OCI-LY7 (cell line): Measurements from ENCODE around the gene AADACL4. TPM values are rescaled to one million over a fixed set of nuclear protein-coding genes. Genes with fewer than 3 reads are reported as not detected.

Source experiments
- BruUV-seq: library from RNA; stranded (reverse); fragments of 400-500 nt; replicated peaks from 2 replicates; lab custom pipeline; 2021; lab: Mats Ljungman, UMichigan
- CTCF ChIA-PET: fragments of 300-600 bp; sonication (Branson Sonifier 250); formaldehyde crosslinking; loops from one replicate; lab custom pipeline; 2022; ENCODE audit warnings: antibody characterized with exemption; ENCODE audit not compliant: unreplicated experiment; lab: Charles Lee
- POLR2A ChIA-PET: fragments of 300-600 bp; sonication (Branson Sonifier 250); formaldehyde crosslinking; loops from one replicate; lab custom pipeline; 2022; ENCODE audit warnings: antibody characterized with exemption; lab: Charles Lee
- DNase-seq: peaks from one replicate; pipeline ENCODE4 v3.0.0-alpha.2; 2015; ENCODE audit warnings: low spot score
- H2AFZ ChIP-seq: fragments of 200-600 bp; sonication (generic), shearing (Covaris generic); 2 replicates; pipeline ENCODE4 v1.6.1; 2014; ENCODE audit warnings: mild to moderate bottlenecking, antibody characterized with exemption, low read length, moderate library complexity
- H3K27ac ChIP-seq: fragments of 200-600 bp; sonication (generic); 2 replicates; pipeline ENCODE4 v1.5.1; 2014; ENCODE audit warnings: mixed run types, low read depth, mild to moderate bottlenecking, moderate library complexity, low read length, inconsistent platforms; ENCODE audit not compliant: poor library complexity, severe bottlenecking
- H3K36me3 ChIP-seq: fragments of 200-600 bp; sonication (generic); 2 replicates; pipeline ENCODE4 v1.6.1; 2014; ENCODE audit warnings: mild to moderate bottlenecking, antibody characterized with exemption, low read length, moderate library complexity, mixed read lengths; ENCODE audit not compliant: insufficient read depth
- H3K4me1 ChIP-seq: fragments of 200-600 bp; sonication (generic); 2 replicates; pipeline ENCODE4 v1.5.1; 2014; ENCODE audit warnings: mild to moderate bottlenecking, low read length; ENCODE audit not compliant: insufficient read depth, poor library complexity, severe bottlenecking
- H3K4me2 ChIP-seq: fragments of 200-600 bp; sonication (generic); 2 replicates; pipeline ENCODE4 v1.6.1; 2014; ENCODE audit warnings: mild to moderate bottlenecking, low read length
- H3K4me3 ChIP-seq: fragments of 200-600 bp; sonication (generic); 2 replicates; pipeline ENCODE4 v1.5.1; 2014; ENCODE audit warnings: mild to moderate bottlenecking, low read depth, low read length; ENCODE audit not compliant: poor library complexity, severe bottlenecking
- H3K79me2 ChIP-seq: fragments of 200-600 bp; sonication (generic); 2 replicates; pipeline ENCODE4 v1.6.1; 2016; ENCODE audit warnings: low read depth, mild to moderate bottlenecking, low read length, moderate library complexity, mixed read lengths; ENCODE audit not compliant: insufficient read depth
- H3K9me2 ChIP-seq: fragments of 200-600 bp; sonication (generic); 2 replicates; pipeline ENCODE4 v1.6.1; 2016; ENCODE audit warnings: mild to moderate bottlenecking, low read length, mixed read lengths; ENCODE audit not compliant: insufficient read depth
- H3K9me3 ChIP-seq: fragments of 200-600 bp; sonication (generic); 2 replicates; pipeline ENCODE4 v1.6.1; 2014; ENCODE audit warnings: mild to moderate bottlenecking, mixed run types, low read length, mixed read lengths
- H4K20me1 ChIP-seq: fragments of 200-600 bp; sonication (generic); 2 replicates; pipeline ENCODE4 v1.6.1; 2014; ENCODE audit warnings: mild to moderate bottlenecking, antibody characterized with exemption, low read length, moderate library complexity, mixed read lengths; ENCODE audit not compliant: insufficient read depth
- EZH2phosphoT487 ChIP-seq: fragments of 200-600 bp; sonication (generic); IDR thresholded peaks from 2 replicates; pipeline ENCODE4 v1.6.1; 2018; ENCODE audit warnings: low read depth, borderline replicate concordance, mild to moderate bottlenecking, mixed run types, antibody characterized with exemption, low read length, moderate library complexity, mixed read lengths
- intact Hi-C: fragments of 100-400 bp; cut with micrococcal nuclease; formaldehyde crosslinking; loops from one replicate; pipeline ENCODE4 v1.10.0; 2022; ENCODE audit not compliant: unreplicated experiment
- total RNA-seq, 2 experiments: library from RNA; depleted of rRNA in 1 of 2; stranded (reverse); fragments of >200 nt in 1 of 2; shearing (Covaris generic) in 1 of 2; gene quantifications; 2 replicates each; pipeline ENCODE4 v1.2.3, GENCODE V29; 2014 to 2022
- TF ChIP-seq, protein P1 (sequence below): fragments of 200-600 bp; sonication (generic); conservative IDR thresholded peaks from 2 replicates; pipeline ENCODE4 v1.5.1; 2014; ENCODE audit warnings: mild to moderate bottlenecking, antibody characterized with exemption, low read length, moderate library complexity, mixed read lengths

AADACL4 gene
- total RNA-seq, 2 experiments from 2014 or later, result not detected

DNA sequence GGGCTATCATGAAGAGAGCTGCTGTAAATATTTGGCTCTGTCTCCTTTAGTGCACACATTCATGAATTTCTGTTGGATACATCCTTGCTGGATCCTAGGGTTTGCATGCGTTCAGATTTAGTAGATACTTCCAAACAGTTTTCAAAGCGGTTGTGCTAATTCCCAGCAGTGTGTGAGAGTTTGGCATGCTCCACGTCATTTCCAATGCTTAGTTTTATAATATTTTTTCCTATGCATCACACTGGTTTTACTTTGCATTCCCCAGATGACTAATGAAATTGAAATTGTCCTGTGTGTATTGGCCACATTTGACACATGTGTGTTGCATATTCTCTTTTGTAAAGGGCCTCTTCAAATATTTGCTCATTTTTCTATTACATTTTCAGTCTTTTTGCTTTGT, 53.5 kb downstream of the AADACL4 start:
- no peak overlapping the region for H3K4me2 ChIP-seq
- H3K4me3 ChIP-seq, result no peak overlapping the region
- POLR2A ChIA-PET, result no interaction called here
- intact Hi-C loops, result no loop called here
- H2AFZ ChIP-seq, result no peak overlapping the region
- H3K4me1 ChIP-seq, result no peaks in the 10 kb centered on the region
- H3K79me2 ChIP-seq, result no peaks in the 10 kb centered on the region
- BruUV-seq, result no TSS peak
- no peaks in the 10 kb centered on the region for H3K9me3 ChIP-seq
- no peak for DNase-seq
- no peaks in the 10 kb centered on the region for H3K9me2 ChIP-seq
- CTCF ChIA-PET, result no interaction called here
- H3K36me3 ChIP-seq, result no peaks in the 10 kb centered on the region
- no peak for TF ChIP-seq EZH2phosphoT487
- TF ChIP-seq, protein P1, sequence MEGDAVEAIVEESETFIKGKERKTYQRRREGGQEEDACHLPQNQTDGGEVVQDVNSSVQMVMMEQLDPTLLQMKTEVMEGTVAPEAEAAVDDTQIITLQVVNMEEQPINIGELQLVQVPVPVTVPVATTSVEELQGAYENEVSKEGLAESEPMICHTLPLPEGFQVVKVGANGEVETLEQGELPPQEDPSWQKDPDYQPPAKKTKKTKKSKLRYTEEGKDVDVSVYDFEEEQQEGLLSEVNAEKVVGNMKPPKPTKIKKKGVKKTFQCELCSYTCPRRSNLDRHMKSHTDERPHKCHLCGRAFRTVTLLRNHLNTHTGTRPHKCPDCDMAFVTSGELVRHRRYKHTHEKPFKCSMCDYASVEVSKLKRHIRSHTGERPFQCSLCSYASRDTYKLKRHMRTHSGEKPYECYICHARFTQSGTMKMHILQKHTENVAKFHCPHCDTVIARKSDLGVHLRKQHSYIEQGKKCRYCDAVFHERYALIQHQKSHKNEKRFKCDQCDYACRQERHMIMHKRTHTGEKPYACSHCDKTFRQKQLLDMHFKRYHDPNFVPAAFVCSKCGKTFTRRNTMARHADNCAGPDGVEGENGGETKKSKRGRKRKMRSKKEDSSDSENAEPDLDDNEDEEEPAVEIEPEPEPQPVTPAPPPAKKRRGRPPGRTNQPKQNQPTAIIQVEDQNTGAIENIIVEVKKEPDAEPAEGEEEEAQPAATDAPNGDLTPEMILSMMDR, result no peak
- no peak overlapping the region for H3K27ac ChIP-seq
- no peaks in the 10 kb centered on the region for H4K20me1 ChIP-seq

DNA sequence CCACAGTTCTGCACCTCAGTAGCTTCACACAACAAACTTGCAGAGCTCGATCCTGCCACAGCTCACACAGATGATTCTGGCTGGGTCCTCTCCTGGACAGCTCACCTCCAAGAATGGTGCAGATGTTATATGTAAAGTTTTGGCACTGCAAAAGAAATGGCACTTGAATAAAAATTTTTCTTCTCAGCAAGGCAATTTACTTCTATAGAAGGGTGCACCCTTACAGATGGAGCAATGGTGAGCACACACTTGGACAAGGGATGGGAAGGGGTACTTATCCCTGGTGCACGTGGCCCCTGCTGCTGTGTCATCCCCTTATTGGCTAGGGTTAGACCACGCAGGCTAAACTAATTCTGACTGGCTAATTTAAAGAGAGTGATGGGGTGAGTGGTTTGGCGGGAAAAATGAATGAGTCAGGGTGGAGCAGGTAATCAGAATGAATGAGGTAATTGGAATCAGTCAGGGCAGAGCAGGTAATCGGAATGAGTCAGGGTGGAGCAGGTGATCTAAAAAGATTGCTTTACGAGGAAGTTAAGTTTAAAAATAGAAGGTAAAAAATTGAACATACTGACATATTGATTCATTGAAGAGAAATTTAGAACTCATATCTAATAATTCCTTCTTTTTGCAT, 60.1 kb downstream of the AADACL4 start:
- ChIA-PET POLR2A (interaction anchor here (1.0 kb wide), 1 partner anchor 16 kb away, joined by 4 read pairs; no protein-coding TSS in a partner anchor), CTCF (no interaction called here)
- Histone ChIP-seq H4K20me1 (no peaks in the 10 kb centered on the region), H3K36me3 (no peaks in the 10 kb centered on the region), H2AFZ (no peak overlapping the region), H3K27ac (no peak overlapping the region), H3K9me3 (no peaks in the 10 kb centered on the region), H3K4me1 (no peaks in the 10 kb centered on the region), H3K9me2 (no peaks in the 10 kb centered on the region), H3K4me2 (no peak overlapping the region), H3K4me3 (no peak overlapping the region), H3K79me2 (no peaks in the 10 kb centered on the region)
- no peak for DNase-seq
- TF ChIP-seq EZH2phosphoT487, result no peak
- TF ChIP-seq, protein P1, result no peak
- no TSS peak for BruUV-seq
- intact Hi-C loops, result no loop called here

DNA sequence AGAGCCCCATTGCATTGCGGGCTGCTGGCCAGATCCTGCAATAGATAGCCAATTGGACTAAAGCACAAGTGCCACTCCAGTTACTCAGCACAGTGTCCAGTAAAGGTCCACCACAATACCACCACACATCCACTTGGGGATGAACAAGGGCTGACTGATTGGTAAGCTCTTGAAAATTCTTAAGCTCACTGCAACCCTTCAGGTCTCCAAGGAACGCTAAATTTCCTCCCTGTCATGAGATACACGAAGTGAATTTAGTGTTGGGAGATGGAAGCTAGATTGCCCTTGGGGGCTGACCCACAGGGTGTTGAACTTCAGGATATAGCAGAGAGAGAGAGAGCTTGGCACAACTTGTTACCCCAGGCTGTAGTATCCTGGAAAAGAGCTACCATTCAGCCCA, 62.2 kb downstream of the AADACL4 start:
- no TSS peak for BruUV-seq
- Histone ChIP-seq H3K9me3 (no peaks in the 10 kb centered on the region), H3K79me2 (no peaks in the 10 kb centered on the region), H3K4me3 (no peak overlapping the region), H3K9me2 (no peaks in the 10 kb centered on the region), H3K36me3 (no peaks in the 10 kb centered on the region), H3K4me1 (no peaks in the 10 kb centered on the region), H3K27ac (no peak overlapping the region), H3K4me2 (no peak overlapping the region), H4K20me1 (no peaks in the 10 kb centered on the region), H2AFZ (no peak overlapping the region)
- ChIA-PET POLR2A (interaction anchor here (0.6 kb wide), 1 partner anchor 376 kb away, joined by 3 read pairs; no protein-coding TSS in a partner anchor), CTCF (no interaction called here)
- TF ChIP-seq, protein P1, result no peak
- no peak for TF ChIP-seq EZH2phosphoT487
- intact Hi-C loops, result no loop called here
- no peak for DNase-seq
